GM12878 (cell line): ENCODE measurements around the gene TGFBI. TPM values are rescaled to one million over a fixed set of nuclear protein-coding genes. Genes with fewer than 3 reads are reported as not detected.

ENCODE experiments used
- ATAC-seq: fragments of 200-7000 bp; cut with Tn5 transposase; 3 replicates; pipeline ENCODE4 v1.9.1; 2020; ENCODE audit warnings: mild to moderate bottlenecking, moderate library complexity
- BruUV-seq: library from RNA; stranded (reverse); fragments of 400-500 nt; replicated peaks from 2 replicates; lab custom pipeline; 2021; lab: Mats Ljungman, UMichigan
- CTCF ChIA-PET: fragments of 300-600 bp; sonication (Branson Sonifier 250); formaldehyde crosslinking; extraction: SDS; loops from one replicate; lab custom pipeline; 2021; ENCODE audit warnings: inconsistent platforms; lab: Yijun Ruan, JAX
- POLR2A ChIA-PET: fragments of 350-600 bp; formaldehyde crosslinking; extraction: SDS; loops from one replicate; lab custom pipeline; 2021; ENCODE audit warnings: inconsistent platforms; lab: Charles Lee
- RAD21 ChIA-PET: fragments of 300-600 bp; sonication (Branson Sonifier 250); formaldehyde crosslinking; loops from one replicate; lab custom pipeline; 2023; ENCODE audit warnings: antibody characterized with exemption; ENCODE audit not compliant: unreplicated experiment; lab: Charles Lee
- SMC1A ChIA-PET: fragments of 300-600 bp; sonication (Branson Sonifier 250); formaldehyde crosslinking; loops from one replicate; lab custom pipeline; 2023; ENCODE audit not compliant: unreplicated experiment, uncharacterized antibody; lab: Charles Lee
- DNase-seq: peaks from one replicate; pipeline ENCODE4 v3.0.0-alpha.2; 2011; ENCODE audit warnings: low read depth, low spot score
- FAIRE-seq: peaks from 3 replicates; lab custom pipeline; 2011; peaks lifted over from hg19 to GRCh38; lab: Jason Lieb, UNC
- H2AFZ ChIP-seq: 2 replicates; pipeline ENCODE4 v1.6.0; 2011; ENCODE audit warnings: low read depth, low read length, control low read depth; ENCODE audit not compliant: control insufficient read depth
- H3K27ac ChIP-seq: 2 replicates; pipeline ENCODE4 v1.5.1; 2011; ENCODE audit warnings: control low read depth; ENCODE audit not compliant: control insufficient read depth, insufficient read depth
- H3K27me3 ChIP-seq, 2 experiments: replicated peaks in 1 of 2; 2 replicates each; pipeline versions ENCODE4 v1.6.0 to v1.6.1; 2011; ENCODE audit warnings: low read length in 1 of 2; ENCODE audit not compliant: control insufficient read depth in 2 of 2, insufficient read depth in 2 of 2
- H3K36me3 ChIP-seq, 2 experiments: 2 replicates each; pipeline ENCODE4 v1.5.1; 2011; ENCODE audit warnings: low read length in 1 of 2; ENCODE audit not compliant: control insufficient read depth in 2 of 2, insufficient read depth in 2 of 2
- H3K4me1 ChIP-seq: 2 replicates; pipeline ENCODE4 v1.6.1; 2011; ENCODE audit warnings: mild to moderate bottlenecking, low read length, moderate library complexity, mixed read lengths; ENCODE audit not compliant: control insufficient read depth, insufficient read depth
- H3K4me2 ChIP-seq: 2 replicates; pipeline ENCODE4 v1.6.0; 2011; ENCODE audit warnings: control low read depth; ENCODE audit not compliant: control insufficient read depth, insufficient read depth
- H3K4me3 ChIP-seq: fragments of 200-600 bp; sonication (generic); 2 replicates; pipeline ENCODE4 v1.5.1; 2016
- H3K79me2 ChIP-seq: 2 replicates; pipeline ENCODE4 v1.6.0; 2011; ENCODE audit warnings: low read length; ENCODE audit not compliant: control insufficient read depth, insufficient read depth
- H3K9ac ChIP-seq: 2 replicates; pipeline ENCODE4 v1.8.0; 2011; ENCODE audit warnings: low read length, control low read depth, mixed read lengths; ENCODE audit not compliant: control insufficient read depth, insufficient read depth
- H3K9me3 ChIP-seq: replicated peaks from 3 replicates; pipeline ENCODE4 v1.5.1; 2011; ENCODE audit warnings: mild to moderate bottlenecking, low read length; ENCODE audit not compliant: control insufficient read depth, insufficient read depth
- H4K20me1 ChIP-seq: 2 replicates; pipeline ENCODE4 v1.6.0; 2011; ENCODE audit not compliant: control insufficient read depth, insufficient read depth
- CREB1 ChIP-seq: IDR thresholded peaks from 2 replicates; pipeline ENCODE4 v1.6.1; 2012; ENCODE audit warnings: low read depth, mild to moderate bottlenecking, inconsistent platforms
- POU2F2 ChIP-seq: IDR thresholded peaks from 3 replicates; pipeline ENCODE4 v1.6.1; 2011; ENCODE audit warnings: low read depth, mild to moderate bottlenecking, low read length, borderline replicate concordance
- SREBF2 ChIP-seq: IDR thresholded peaks from 2 replicates; pipeline ENCODE4 v1.6.1; 2012; ENCODE audit warnings: mild to moderate bottlenecking, low read length
- TBL1XR1 ChIP-seq: IDR thresholded peaks from 2 replicates; pipeline ENCODE4 v1.6.1; 2012; ENCODE audit warnings: low read depth, low read length, improper control_type of control experiment
- TCF3 ChIP-seq: IDR thresholded peaks from 2 replicates; pipeline ENCODE4 v1.6.1; 2012; ENCODE audit warnings: low read depth, mild to moderate bottlenecking, low read length, borderline replicate concordance; ENCODE audit not compliant: insufficient read depth
- WGBS: methylation state at CpG from one replicate; pipeline ENCODE4 v1.1.6; 2016; ENCODE audit warnings: low lambda C conversion rate; ENCODE audit not compliant: insufficient replicate concordance, insufficient coverage; ENCODE audit errors: missing lambda C conversion rate; 5-methylcytosine and 5-hydroxymethylcytosine counted together
- in situ Hi-C: fragments of 300-500 bp; cut with MboI; formaldehyde crosslinking; loops from 9 replicates; pipeline ENCODE4 v1.14.3; 2018; ENCODE audit warnings: mixed read lengths
- intact Hi-C: fragments of 100-400 bp; cut with micrococcal nuclease; formaldehyde crosslinking; loops from one replicate; pipeline ENCODE4 v1.14.2; 2022; ENCODE audit not compliant: unreplicated experiment
- polyA plus RNA-seq, 11 experiments: library from polyadenylated mRNA; depleted of rRNA in 4 of 11; unstranded in 6 of 11; stranded (reverse) in 5 of 11; fragments of >200 nt; fragmentation: Nextera tagmentation in 4 of 11; fragmentation: Illumina TruSeq in 1 of 11; extraction: Ambion mirVana in 4 of 11; extraction: Trizol in 1 of 11; gene quantifications; 1 replicate in 1 of 11; 2 replicates in 10 of 11; pipeline versions ENCODE4 v1.2.1 to v1.2.3, GENCODE V29; 2011 to 2016; ENCODE audit warnings: inconsistent platforms in 2 of 11, missing spikeins in 2 of 11, low read depth in 1 of 11
- total RNA-seq, 4 experiments: library from RNA; depleted of rRNA in 3 of 4; stranded (reverse); fragments of >200 nt in 3 of 4; fragmentation: Illumina TruSeq in 1 of 4; extraction: Trizol in 1 of 4; gene quantifications; 2 replicates each; pipeline versions ENCODE4 v1.2.1 to v1.2.3, GENCODE V29; 2013 to 2021
- TF ChIP-seq, protein P1 (sequence below): IDR thresholded peaks from 2 replicates; pipeline ENCODE4 v1.6.1; 2012; ENCODE audit warnings: low read length, inconsistent platforms
- TF ChIP-seq, protein P2 (sequence below): fragments of 450-650 bp; formaldehyde crosslinking; IDR thresholded peaks from 2 replicates; pipeline ENCODE4 v1.5.0; 2022; ENCODE audit warnings: mild to moderate bottlenecking, missing genetic modification characterization
- TF ChIP-seq, protein P3 (sequence below): fragments of 450-650 bp; IDR thresholded peaks from 2 replicates; pipeline ENCODE4 v1.6.1; 2018; ENCODE audit warnings: mild to moderate bottlenecking, low read depth, moderate library complexity; ENCODE audit not compliant: partially characterized antibody
- TF ChIP-seq, protein P4 (sequence below): fragments of 450-650 bp; IDR thresholded peaks from 2 replicates; pipeline ENCODE4 v1.6.1; 2016; ENCODE audit warnings: mild to moderate bottlenecking

TGFBI gene
- total and polyA plus RNA-seq, 10 of the 15 experiments (the other 5 are each of a cell fraction or from before 2014, with no cell fraction given), result 0.12 to 1.8 (median 0.19) TPM

DNA sequence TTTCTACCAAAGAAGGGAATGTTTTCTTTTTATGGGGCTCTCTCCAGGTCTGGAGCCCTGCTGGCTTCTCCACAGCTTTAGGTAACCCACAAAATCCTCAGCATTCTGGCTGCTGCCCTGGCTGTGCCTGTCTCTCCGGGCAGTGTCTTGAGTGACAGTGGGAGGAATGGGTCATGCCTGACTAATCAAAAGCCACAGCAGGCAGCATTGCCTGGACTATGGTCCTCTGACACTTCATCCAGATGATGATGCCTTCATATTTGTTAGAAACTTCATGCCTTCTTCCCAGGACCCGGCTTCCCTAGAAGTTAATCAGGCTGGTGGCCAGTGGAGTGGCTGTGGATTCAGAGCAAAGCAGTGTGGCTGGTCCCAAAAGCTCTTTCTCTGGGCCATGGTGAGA lies 32.2 kb upstream of the TGFBI start:
- SMC1A ChIA-PET, result interaction anchor here (1.8 kb wide), 1 partner anchor 10 kb away, joined by 5 read pairs; no protein-coding TSS in a partner anchor
- RAD21 ChIA-PET, result no interaction called here
- POLR2A ChIA-PET, result no interaction called here
- no peak overlapping the region for H3K9ac ChIP-seq
- no peak overlapping the region for H3K4me3 ChIP-seq
- DNase-seq, result no peak
- H3K27me3 ChIP-seq, result peaks cover 0 to 3% of the 10 kb centered on the region in 2 experiments; a peak in 3 of 4 replicates
- H3K27ac ChIP-seq, result no peak overlapping the region
- no peaks in the 10 kb centered on the region for H3K4me1 ChIP-seq
- in situ Hi-C loops (no loop called here), intact Hi-C loops (no loop called here)
- WGBS, result 41% methylated on average over 2 of the region's 2 CpGs
- no peak for FAIRE-seq
- no peaks in the 10 kb centered on the region for H4K20me1 ChIP-seq
- CTCF ChIA-PET, result no interaction called here
- H3K9me3 ChIP-seq, result no peaks in the 10 kb centered on the region
- H2AFZ ChIP-seq, result no peak overlapping the region
- H3K4me2 ChIP-seq, result no peak overlapping the region
- TF ChIP-seq, protein P1, sequence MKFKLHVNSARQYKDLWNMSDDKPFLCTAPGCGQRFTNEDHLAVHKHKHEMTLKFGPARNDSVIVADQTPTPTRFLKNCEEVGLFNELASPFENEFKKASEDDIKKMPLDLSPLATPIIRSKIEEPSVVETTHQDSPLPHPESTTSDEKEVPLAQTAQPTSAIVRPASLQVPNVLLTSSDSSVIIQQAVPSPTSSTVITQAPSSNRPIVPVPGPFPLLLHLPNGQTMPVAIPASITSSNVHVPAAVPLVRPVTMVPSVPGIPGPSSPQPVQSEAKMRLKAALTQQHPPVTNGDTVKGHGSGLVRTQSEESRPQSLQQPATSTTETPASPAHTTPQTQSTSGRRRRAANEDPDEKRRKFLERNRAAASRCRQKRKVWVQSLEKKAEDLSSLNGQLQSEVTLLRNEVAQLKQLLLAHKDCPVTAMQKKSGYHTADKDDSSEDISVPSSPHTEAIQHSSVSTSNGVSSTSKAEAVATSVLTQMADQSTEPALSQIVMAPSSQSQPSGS, result no peak
- TF ChIP-seq CREB1 (no peak), SREBF2 (no peak), TCF3 (no peak), POU2F2 (no peak), TBL1XR1 (no peak)
- TF ChIP-seq, protein P2, sequence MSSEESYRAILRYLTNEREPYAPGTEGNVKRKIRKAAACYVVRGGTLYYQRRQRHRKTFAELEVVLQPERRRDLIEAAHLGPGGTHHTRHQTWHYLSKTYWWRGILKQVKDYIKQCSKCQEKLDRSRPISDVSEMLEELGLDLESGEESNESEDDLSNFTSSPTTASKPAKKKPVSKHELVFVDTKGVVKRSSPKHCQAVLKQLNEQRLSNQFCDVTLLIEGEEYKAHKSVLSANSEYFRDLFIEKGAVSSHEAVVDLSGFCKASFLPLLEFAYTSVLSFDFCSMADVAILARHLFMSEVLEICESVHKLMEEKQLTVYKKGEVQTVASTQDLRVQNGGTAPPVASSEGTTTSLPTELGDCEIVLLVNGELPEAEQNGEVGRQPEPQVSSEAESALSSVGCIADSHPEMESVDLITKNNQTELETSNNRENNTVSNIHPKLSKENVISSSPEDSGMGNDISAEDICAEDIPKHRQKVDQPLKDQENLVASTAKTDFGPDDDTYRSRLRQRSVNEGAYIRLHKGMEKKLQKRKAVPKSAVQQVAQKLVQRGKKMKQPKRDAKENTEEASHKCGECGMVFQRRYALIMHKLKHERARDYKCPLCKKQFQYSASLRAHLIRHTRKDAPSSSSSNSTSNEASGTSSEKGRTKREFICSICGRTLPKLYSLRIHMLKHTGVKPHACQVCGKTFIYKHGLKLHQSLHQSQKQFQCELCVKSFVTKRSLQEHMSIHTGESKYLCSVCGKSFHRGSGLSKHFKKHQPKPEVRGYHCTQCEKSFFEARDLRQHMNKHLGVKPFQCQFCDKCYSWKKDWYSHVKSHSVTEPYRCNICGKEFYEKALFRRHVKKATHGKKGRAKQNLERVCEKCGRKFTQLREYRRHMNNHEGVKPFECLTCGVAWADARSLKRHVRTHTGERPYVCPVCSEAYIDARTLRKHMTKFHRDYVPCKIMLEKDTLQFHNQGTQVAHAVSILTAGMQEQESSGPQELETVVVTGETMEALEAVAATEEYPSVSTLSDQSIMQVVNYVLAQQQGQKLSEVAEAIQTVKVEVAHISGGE (CRISPR knock-in tag), result no peak
- TF ChIP-seq, protein P3, sequence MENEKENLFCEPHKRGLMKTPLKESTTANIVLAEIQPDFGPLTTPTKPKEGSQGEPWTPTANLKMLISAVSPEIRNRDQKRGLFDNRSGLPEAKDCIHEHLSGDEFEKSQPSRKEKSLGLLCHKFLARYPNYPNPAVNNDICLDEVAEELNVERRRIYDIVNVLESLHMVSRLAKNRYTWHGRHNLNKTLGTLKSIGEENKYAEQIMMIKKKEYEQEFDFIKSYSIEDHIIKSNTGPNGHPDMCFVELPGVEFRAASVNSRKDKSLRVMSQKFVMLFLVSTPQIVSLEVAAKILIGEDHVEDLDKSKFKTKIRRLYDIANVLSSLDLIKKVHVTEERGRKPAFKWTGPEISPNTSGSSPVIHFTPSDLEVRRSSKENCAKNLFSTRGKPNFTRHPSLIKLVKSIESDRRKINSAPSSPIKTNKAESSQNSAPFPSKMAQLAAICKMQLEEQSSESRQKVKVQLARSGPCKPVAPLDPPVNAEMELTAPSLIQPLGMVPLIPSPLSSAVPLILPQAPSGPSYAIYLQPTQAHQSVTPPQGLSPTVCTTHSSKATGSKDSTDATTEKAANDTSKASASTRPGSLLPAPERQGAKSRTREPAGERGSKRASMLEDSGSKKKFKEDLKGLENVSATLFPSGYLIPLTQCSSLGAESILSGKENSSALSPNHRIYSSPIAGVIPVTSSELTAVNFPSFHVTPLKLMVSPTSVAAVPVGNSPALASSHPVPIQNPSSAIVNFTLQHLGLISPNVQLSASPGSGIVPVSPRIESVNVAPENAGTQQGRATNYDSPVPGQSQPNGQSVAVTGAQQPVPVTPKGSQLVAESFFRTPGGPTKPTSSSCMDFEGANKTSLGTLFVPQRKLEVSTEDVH, result no peak
- TF ChIP-seq, protein P4, sequence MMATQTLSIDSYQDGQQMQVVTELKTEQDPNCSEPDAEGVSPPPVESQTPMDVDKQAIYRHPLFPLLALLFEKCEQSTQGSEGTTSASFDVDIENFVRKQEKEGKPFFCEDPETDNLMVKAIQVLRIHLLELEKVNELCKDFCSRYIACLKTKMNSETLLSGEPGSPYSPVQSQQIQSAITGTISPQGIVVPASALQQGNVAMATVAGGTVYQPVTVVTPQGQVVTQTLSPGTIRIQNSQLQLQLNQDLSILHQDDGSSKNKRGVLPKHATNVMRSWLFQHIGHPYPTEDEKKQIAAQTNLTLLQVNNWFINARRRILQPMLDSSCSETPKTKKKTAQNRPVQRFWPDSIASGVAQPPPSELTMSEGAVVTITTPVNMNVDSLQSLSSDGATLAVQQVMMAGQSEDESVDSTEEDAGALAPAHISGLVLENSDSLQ, result no peak
- TF ChIP-seq, all 136 proteins: peak for 0
- BruUV-seq, result no TSS peak
- Histone ChIP-seq H3K36me3 (no peaks in the 10 kb centered on the region), H3K79me2 (no peaks in the 10 kb centered on the region)
- ATAC-seq, result no peak
